Measurements from ENCODE around the gene PDZD2.
"Not testable (repeated sequence)": the region's sequence is repeated elsewhere in the genome, so short reads cannot be mapped to it uniquely, and the experiment has no call there.

Gene PDZD2

GRCh38 chr5:31638748-31639418 lies at the start of gene PDZD2:
TSS of gene PDZD2 (plus strand) at chr5:31639131.
- peak; percentile 87 for DNase-seq (ENCODE audit: low read depth, low spot score)

GRCh38 chr5:31593665-31594064 lies 45.3 kb upstream of the PDZD2 start:
- no peak for DNase-seq (ENCODE audit: low read depth, low spot score)

- no peak for DNase-seq (ENCODE audit: low read depth, low spot score)
Measured at GRCh38 chr5:31596354-31596753, 42.6 kb upstream of the PDZD2 start.

GRCh38 chr5:31598640-31599611 lies 40.0 kb upstream of the PDZD2 start:
- no peak for DNase-seq (ENCODE audit: low read depth, low spot score)

- not testable (repeated sequence) for DNase-seq (ENCODE audit: low read depth, low spot score)
Measured at GRCh38 chr5:31602305-31602704, 36.6 kb upstream of the PDZD2 start.

GRCh38 chr5:31604240-31604639 lies 34.7 kb upstream of the PDZD2 start:
- DNase-seq (ENCODE audit: low read depth, low spot score): no peak

- no peak for DNase-seq (ENCODE audit: low read depth, low spot score)
Measured at GRCh38 chr5:31604644-31605043, 34.3 kb upstream of the PDZD2 start.

GRCh38 chr5:31605920-31606319 lies 33.0 kb upstream of the PDZD2 start:
- DNase-seq (ENCODE audit: low read depth, low spot score): no peak

- no peak for DNase-seq (ENCODE audit: low read depth, low spot score)
Measured at GRCh38 chr5:31607546-31607945, 31.4 kb upstream of the PDZD2 start.

GRCh38 chr5:31611002-31611401 lies 27.9 kb upstream of the PDZD2 start:
- no peak for DNase-seq (ENCODE audit: low read depth, low spot score)

GRCh38 chr5:31613651-31614050 lies 25.3 kb upstream of the PDZD2 start:
- DNase-seq (ENCODE audit: low read depth, low spot score): no peak

GRCh38 chr5:31614151-31615020 lies 24.5 kb upstream of the PDZD2 start:
- peak; percentile 14 for DNase-seq (ENCODE audit: low read depth, low spot score)

- no peak for DNase-seq (ENCODE audit: low read depth, low spot score)
Measured at GRCh38 chr5:31617867-31618266, 21.1 kb upstream of the PDZD2 start.

- no peak for DNase-seq (ENCODE audit: low read depth, low spot score)
Measured at GRCh38 chr5:31620026-31620425, 18.9 kb upstream of the PDZD2 start.

- no peak for DNase-seq (ENCODE audit: low read depth, low spot score)
Measured at GRCh38 chr5:31623249-31623648, 15.7 kb upstream of the PDZD2 start.

- no peak for DNase-seq (ENCODE audit: low read depth, low spot score)
Measured at GRCh38 chr5:31625394-31625793, 13.5 kb upstream of the PDZD2 start.

GRCh38 chr5:31626156-31626555 lies 12.8 kb upstream of the PDZD2 start:
- DNase-seq (ENCODE audit: low read depth, low spot score): peak; percentile 45

GRCh38 chr5:31626604-31627234 lies 12.2 kb upstream of the PDZD2 start:
- no peak for DNase-seq (ENCODE audit: low read depth, low spot score)

- no peak for DNase-seq (ENCODE audit: low read depth, low spot score)
Measured at GRCh38 chr5:31630931-31631330, 8.0 kb upstream of the PDZD2 start.

- no peak for DNase-seq (ENCODE audit: low read depth, low spot score)
Measured at GRCh38 chr5:31632460-31632859, 6.5 kb upstream of the PDZD2 start.

- DNase-seq (ENCODE audit: low read depth, low spot score): no peak
Measured at GRCh38 chr5:31635446-31635845, 3.5 kb upstream of the PDZD2 start.

Measured in astrocyte of the hippocampus (primary cell).